ENCODE results near the gene COLEC11.

COLEC11 gene

DNA sequence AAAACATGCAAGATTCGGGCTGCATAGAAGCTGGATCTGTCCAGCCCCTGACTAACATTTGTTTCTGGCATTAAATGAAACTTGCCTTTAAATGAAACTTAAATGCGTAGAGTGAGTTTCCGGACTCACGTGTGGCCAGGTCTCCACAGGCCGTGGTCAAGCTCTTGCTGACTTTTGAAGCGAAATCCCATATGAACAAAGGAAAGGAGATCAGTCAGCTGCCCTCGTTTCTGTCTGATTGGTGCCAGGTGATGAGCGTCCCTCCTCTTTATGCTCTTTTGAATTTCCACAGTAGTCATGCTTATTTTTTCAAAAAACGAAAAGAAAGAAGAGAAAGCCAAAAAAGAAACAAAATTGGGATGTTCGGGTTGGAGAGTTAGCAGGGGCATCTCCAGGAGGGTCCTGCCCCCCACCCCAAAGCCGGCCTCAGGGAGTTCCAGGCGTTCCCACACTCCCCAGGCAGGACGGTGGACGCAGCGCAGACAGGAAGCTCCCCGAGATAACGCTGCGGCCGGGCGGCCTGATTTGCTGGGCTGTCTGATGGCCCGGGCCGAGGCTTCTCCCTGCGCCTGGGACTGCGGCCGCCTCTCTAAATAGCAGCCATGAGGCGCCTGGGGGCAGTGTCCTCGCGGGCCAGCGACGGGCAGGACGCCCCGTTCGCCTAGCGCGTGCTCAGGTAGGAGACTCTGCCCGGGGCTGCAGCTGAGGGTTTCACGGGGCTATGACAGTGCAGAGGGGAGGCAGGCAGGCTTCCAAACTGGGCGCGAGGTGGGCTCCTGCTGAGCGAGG is at the start of gene COLEC11:
TSS of gene COLEC11 (plus strand) at position 620 of the 789 bp plus-strand sequence. CDS start 9,229 bp downstream, outside the sequence.
- Histone ChIP-seq H4K20me1 (ENCODE audit: insufficient read depth, low read length) (no peaks in the 10 kb centered on the region), H3K9ac (ENCODE audit: low read depth, low read length) (no peak within 1 kb of the TSS), H3K4me1 (ENCODE audit: insufficient read depth, low read length) (no peaks in the 10 kb centered on the region), H3K4me3 (ENCODE audit: low read depth in 1 of 2, low read length in 2 of 2) (no peak within 1 kb of the TSS), H3K27ac (ENCODE audit: low read length) (no peak within 1 kb of the TSS), H2AFZ (ENCODE audit: low read depth, low read length) (no peak within 1 kb of the TSS), H3K36me3 (ENCODE audit: insufficient read depth, low read length) (no peaks in the 10 kb centered on the region), H3K79me2 (ENCODE audit: insufficient read depth, low read length) (no peaks in the 10 kb centered on the region), H3K27me3 (ENCODE audit: insufficient read depth, low read length, poor library complexity) (no peaks in the 10 kb centered on the region), H3K9me3 (ENCODE audit: insufficient read depth, low read length, severe bottlenecking) (no peaks in the 10 kb centered on the region), H3K4me2 (ENCODE audit: insufficient read depth, low read length) (no peak within 1 kb of the TSS)
- ATAC-seq (ENCODE audit: insufficient read depth, low read depth) (no peak), DNase-seq (no peak)
- TF ChIP-seq, protein P1, sequence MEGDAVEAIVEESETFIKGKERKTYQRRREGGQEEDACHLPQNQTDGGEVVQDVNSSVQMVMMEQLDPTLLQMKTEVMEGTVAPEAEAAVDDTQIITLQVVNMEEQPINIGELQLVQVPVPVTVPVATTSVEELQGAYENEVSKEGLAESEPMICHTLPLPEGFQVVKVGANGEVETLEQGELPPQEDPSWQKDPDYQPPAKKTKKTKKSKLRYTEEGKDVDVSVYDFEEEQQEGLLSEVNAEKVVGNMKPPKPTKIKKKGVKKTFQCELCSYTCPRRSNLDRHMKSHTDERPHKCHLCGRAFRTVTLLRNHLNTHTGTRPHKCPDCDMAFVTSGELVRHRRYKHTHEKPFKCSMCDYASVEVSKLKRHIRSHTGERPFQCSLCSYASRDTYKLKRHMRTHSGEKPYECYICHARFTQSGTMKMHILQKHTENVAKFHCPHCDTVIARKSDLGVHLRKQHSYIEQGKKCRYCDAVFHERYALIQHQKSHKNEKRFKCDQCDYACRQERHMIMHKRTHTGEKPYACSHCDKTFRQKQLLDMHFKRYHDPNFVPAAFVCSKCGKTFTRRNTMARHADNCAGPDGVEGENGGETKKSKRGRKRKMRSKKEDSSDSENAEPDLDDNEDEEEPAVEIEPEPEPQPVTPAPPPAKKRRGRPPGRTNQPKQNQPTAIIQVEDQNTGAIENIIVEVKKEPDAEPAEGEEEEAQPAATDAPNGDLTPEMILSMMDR (IDR thresholded peaks at IDR 0.05; ENCODE audit: borderline replicate concordance, extremely low read depth, low read length, poor library complexity, severe bottlenecking): no peak
- TF ChIP-seq EZH2 (IDR thresholded peaks at IDR 0.05; ENCODE audit: borderline replicate concordance, low read depth, low read length, severe bottlenecking): no peak

DNA sequence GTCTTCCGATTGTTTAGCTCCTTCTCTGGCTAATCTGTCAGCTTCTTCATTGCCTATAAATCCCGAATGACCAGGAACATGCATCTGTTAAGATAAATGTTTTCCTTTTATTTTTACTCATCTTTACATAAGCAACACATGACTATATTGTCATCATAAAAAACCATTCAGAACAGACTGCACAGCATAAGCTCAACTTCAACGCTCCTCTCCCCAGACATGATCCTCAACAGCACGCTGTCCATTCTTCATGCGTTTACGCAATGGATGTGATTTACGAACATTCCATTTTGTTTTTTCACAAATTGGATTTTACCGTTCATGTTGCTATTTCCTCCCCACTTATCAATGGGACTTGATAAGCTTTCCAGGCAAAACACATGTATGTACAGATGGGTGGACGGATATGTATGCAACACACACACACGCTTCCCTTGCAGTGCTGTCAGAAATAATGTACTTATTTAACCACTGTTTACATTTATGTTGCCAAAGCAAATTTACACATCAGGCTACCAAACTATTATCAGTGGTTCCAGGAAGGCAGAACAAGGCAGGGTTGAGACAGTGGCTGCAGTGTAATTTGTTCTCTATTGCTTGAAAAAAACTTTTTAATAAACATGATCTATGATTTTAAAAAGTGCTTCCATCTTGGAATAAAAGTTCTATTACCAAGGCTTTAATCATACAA is 49.0 kb upstream of the COLEC11 start:
- no peaks in the 10 kb centered on the region for H3K27me3 ChIP-seq (ENCODE audit: insufficient read depth, low read length, poor library complexity)
- H3K9ac ChIP-seq (ENCODE audit: low read depth, low read length): no peak overlapping the region
- no peak overlapping the region for H3K4me3 ChIP-seq (ENCODE audit: low read depth in 1 of 2, low read length in 2 of 2)
- no peak overlapping the region for H3K27ac ChIP-seq (ENCODE audit: low read length)
- peaks cover 16% of the 10 kb centered on the region; the same call in 1 of the 2 replicates for H3K79me2 ChIP-seq (ENCODE audit: insufficient read depth, low read length)
- DNase-seq (no peak), ATAC-seq (ENCODE audit: insufficient read depth, low read depth) (no peak)
- peaks cover 8% of the 10 kb centered on the region for H4K20me1 ChIP-seq (ENCODE audit: insufficient read depth, low read length)
- H2AFZ ChIP-seq (ENCODE audit: low read depth, low read length): no peak overlapping the region
- no peaks in the 10 kb centered on the region for H3K4me1 ChIP-seq (ENCODE audit: insufficient read depth, low read length)
- H3K36me3 ChIP-seq (ENCODE audit: insufficient read depth, low read length): peaks cover 92% of the 10 kb centered on the region
- TF ChIP-seq, protein P1 (IDR thresholded peaks at IDR 0.05; ENCODE audit: borderline replicate concordance, extremely low read depth, low read length, poor library complexity, severe bottlenecking): no peak
- no peak for TF ChIP-seq EZH2 (IDR thresholded peaks at IDR 0.05; ENCODE audit: borderline replicate concordance, low read depth, low read length, severe bottlenecking)
- H3K9me3 ChIP-seq (ENCODE audit: insufficient read depth, low read length, severe bottlenecking): no peaks in the 10 kb centered on the region
- H3K4me2 ChIP-seq (ENCODE audit: insufficient read depth, low read length): no peak overlapping the region

DNA sequence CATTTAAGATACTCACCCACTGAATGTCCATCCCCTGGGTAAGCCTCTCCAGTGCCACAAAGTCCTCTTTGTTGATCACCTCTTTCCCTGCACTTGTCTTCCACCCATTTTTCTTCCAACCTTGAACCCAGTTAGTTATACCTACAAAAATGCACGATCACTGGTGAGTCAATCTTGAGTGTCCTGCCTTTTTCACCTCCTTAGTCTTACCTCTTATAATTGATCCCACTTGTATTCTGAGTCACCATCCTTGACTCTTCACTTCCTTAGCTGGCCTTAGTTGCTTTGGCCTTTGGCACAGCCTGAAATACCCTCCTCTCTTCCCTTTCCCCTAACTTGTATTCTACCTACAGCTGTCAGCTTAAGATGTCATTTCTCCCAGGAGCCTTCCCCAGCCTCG is 47.0 kb upstream of the COLEC11 start:
- no peak overlapping the region for H3K4me2 ChIP-seq (ENCODE audit: insufficient read depth, low read length)
- no peak overlapping the region for H3K9ac ChIP-seq (ENCODE audit: low read depth, low read length)
- no peak overlapping the region for H3K4me3 ChIP-seq (ENCODE audit: low read depth in 1 of 2, low read length in 2 of 2)
- no peaks in the 10 kb centered on the region for H3K27me3 ChIP-seq (ENCODE audit: insufficient read depth, low read length, poor library complexity)
- no peaks in the 10 kb centered on the region for H3K9me3 ChIP-seq (ENCODE audit: insufficient read depth, low read length, severe bottlenecking)
- H3K4me1 ChIP-seq (ENCODE audit: insufficient read depth, low read length): no peaks in the 10 kb centered on the region
- H3K79me2 ChIP-seq (ENCODE audit: insufficient read depth, low read length): peaks cover 12% of the 10 kb centered on the region; the same call in 1 of the 2 replicates
- DNase-seq (no peak), ATAC-seq (ENCODE audit: insufficient read depth, low read depth) (no peak)
- H3K36me3 ChIP-seq (ENCODE audit: insufficient read depth, low read length): peaks cover 93% of the 10 kb centered on the region
- H3K27ac ChIP-seq (ENCODE audit: low read length): no peak overlapping the region
- TF ChIP-seq, protein P1 (IDR thresholded peaks at IDR 0.05; ENCODE audit: borderline replicate concordance, extremely low read depth, low read length, poor library complexity, severe bottlenecking): no peak
- TF ChIP-seq EZH2 (IDR thresholded peaks at IDR 0.05; ENCODE audit: borderline replicate concordance, low read depth, low read length, severe bottlenecking): no peak
- H2AFZ ChIP-seq (ENCODE audit: low read depth, low read length): no peak overlapping the region
- peaks cover 9% of the 10 kb centered on the region for H4K20me1 ChIP-seq (ENCODE audit: insufficient read depth, low read length)

Data from DND-41 (cell line).